Uterus (tissue), 4 donors: ENCODE measurements around the gene ZCCHC18. TPM values are rescaled to one million over a fixed set of nuclear protein-coding genes. Genes with fewer than 3 reads are reported as not detected.
"Not testable (repeated sequence)": the region's sequence is repeated elsewhere in the genome, so short reads cannot be mapped to it uniquely, and the experiment has no call there.

ENCODE experiments used
- DNase-seq, 2 donors: peaks; one replicate each; pipeline ENCODE4 v3.0.0-alpha.2; 2019 to 2020
- H3K27ac ChIP-seq, 2 donors: fragments of 200-600 bp; sonication (generic); 1 replicate in 1 of 2; 2 replicates in 1 of 2; pipeline ENCODE4 v1.5.1; 2016 to 2018
- H3K27me3 ChIP-seq, 2 donors: fragments of 200-600 bp; sonication (generic); one replicate each; pipeline ENCODE4 v1.5.1; 2018 to 2019; ENCODE audit warnings: control low read depth in 1 of 2
- H3K36me3 ChIP-seq, 2 donors: fragments of 200-600 bp; sonication (generic); one replicate each; pipeline ENCODE4 v1.5.1; 2019; ENCODE audit warnings: control low read depth in 1 of 2
- H3K4me1 ChIP-seq, 2 donors: fragments of 200-600 bp; sonication (generic); one replicate each; pipeline ENCODE4 v1.5.1; 2018 to 2019; ENCODE audit warnings: control low read depth in 1 of 2
- H3K4me3 ChIP-seq, 2 donors: fragments of 200-600 bp; sonication (generic); 1 replicate in 1 of 2; 2 replicates in 1 of 2; pipeline ENCODE4 v1.5.1; 2018 to 2019; ENCODE audit warnings: mild to moderate bottlenecking in 1 of 2
- H3K9me3 ChIP-seq, 2 donors: fragments of 200-600 bp; sonication (generic); one replicate each; pipeline ENCODE4 v1.5.1; 2019; ENCODE audit warnings: control low read depth in 1 of 2
- CTCF ChIP-seq, 4 experiments: fragments of 200-600 bp in 2 of 4; fragments of 450-650 bp in 2 of 4; sonication (generic) in 2 of 4; IDR thresholded peaks; one replicate each; pipeline ENCODE4 v1.5.1; 2016 to 2019; ENCODE audit warnings: antibody characterized with exemption in 4 of 4, mild to moderate bottlenecking in 2 of 4, moderate library complexity in 1 of 4
- POLR2A ChIP-seq, 2 donors: fragments of 450-650 bp; IDR thresholded peaks; one replicate each; pipeline ENCODE4 v1.6.1; 2016; ENCODE audit warnings: antibody characterized with exemption in 2 of 2, mild to moderate bottlenecking in 1 of 2, moderate library complexity in 1 of 2
- intact Hi-C: fragments of 100-400 bp; cut with DNase I; formaldehyde crosslinking; loops from one replicate; pipeline ENCODE4 v1.15.1; 2023; ENCODE audit warnings: low total_unique reads
- total RNA-seq, 4 donors: library from RNA; depleted of rRNA in 3 of 4; stranded (reverse); fragments of >200 nt in 3 of 4; gene quantifications; one replicate each; pipeline versions ENCODE4 v1.1.0 to v1.2.4, GENCODE V29; 2014 to 2023
- donor health status: DM: yes; HTN: yes; CAD: no.

ZCCHC18 gene
- total RNA-seq, 4 donors from 2014 or later, result 3.7 to 7.2 TPM; not detected in 2

GRCh38 chrX:104105330-104106262 lies 6.7 kb upstream of the ZCCHC18 start:
- H3K4me1 ChIP-seq, result no peaks in the 10 kb centered on the region
- no peaks in the 10 kb centered on the region for H3K9me3 ChIP-seq
- intact Hi-C loops, result no loop called here
- H3K27me3 ChIP-seq, result no peaks in the 10 kb centered on the region
- no peaks in the 10 kb centered on the region for H3K36me3 ChIP-seq
- H3K4me3 ChIP-seq, result no peak overlapping the region
- no peak for TF ChIP-seq POLR2A (IDR thresholded peaks at IDR 0.05)
- TF ChIP-seq CTCF (IDR thresholded peaks at IDR 0.05), result no peak
- no peak for DNase-seq
- no peak overlapping the region for H3K27ac ChIP-seq

- Histone ChIP-seq H3K4me3 (no peak overlapping the region), H3K9me3 (no peaks in the 10 kb centered on the region), H3K27me3 (no peaks in the 10 kb centered on the region), H3K36me3 (no peaks in the 10 kb centered on the region), H3K4me1 (no peaks in the 10 kb centered on the region), H3K27ac (no peak overlapping the region)
- intact Hi-C loops, result no loop called here
- DNase-seq, result no peak
- no peak for TF ChIP-seq POLR2A (IDR thresholded peaks at IDR 0.05)
- no peak for TF ChIP-seq CTCF (IDR thresholded peaks at IDR 0.05)
These were observed 3.4 kb upstream of the ZCCHC18 start for GRCh38 chrX:104108955-104109354.

- DNase-seq, H3K9me3 ChIP-seq, H3K27me3 ChIP-seq, H3K4me3 ChIP-seq, intact Hi-C loops, H3K36me3 ChIP-seq, H3K4me1 ChIP-seq, H3K27ac ChIP-seq: not testable (repeated sequence)
These were observed 1.7 kb upstream of the ZCCHC18 start for GRCh38 chrX:104110491-104111240.

- Histone ChIP-seq H3K27ac (peak overlapping the region; percentile 68 to 89), H3K27me3 (no peaks in the 10 kb centered on the region), H3K4me3 (peak overlapping the region; percentile 43 to 51), H3K9me3 (no peaks in the 10 kb centered on the region), H3K36me3 (no peaks in the 10 kb centered on the region), H3K4me1 (no peaks in the 10 kb centered on the region)
- TF ChIP-seq POLR2A (IDR thresholded peaks at IDR 0.05) (no peak), CTCF (IDR thresholded peaks at IDR 0.05) (peak; percentile 21 to 42 (median 34))
- intact Hi-C loops, result no loop called here
- peak; percentile 42 to 47 for DNase-seq
These were observed 1.1 kb downstream of the ZCCHC18 start for GRCh38 chrX:104113222-104113965.

GRCh38 chrX:104117759-104118158 lies 5.4 kb downstream of the ZCCHC18 start:
- intact Hi-C loops, result no loop called here
- Histone ChIP-seq H3K36me3 (no peaks in the 10 kb centered on the region), H3K4me3 (no peak overlapping the region), H3K27ac (no peak overlapping the region), H3K4me1 (no peaks in the 10 kb centered on the region), H3K9me3 (no peaks in the 10 kb centered on the region), H3K27me3 (no peaks in the 10 kb centered on the region)
- no peak for TF ChIP-seq CTCF (IDR thresholded peaks at IDR 0.05)
- TF ChIP-seq POLR2A (IDR thresholded peaks at IDR 0.05), result no peak
- no peak for DNase-seq
